ENCODE data around the gene CAPN7.

CAPN7 gene

GRCh38 chr3:15243822-15244482 is 37.9 kb downstream of the CAPN7 start:
- TF ChIP-seq CTCF (conservative IDR thresholded peaks at IDR 0.05; ENCODE audit: low read length), result no peak
- no peak overlapping the region for H3K4me3 ChIP-seq (ENCODE audit: low read length)
- no peak for DNase-seq (ENCODE audit: low read depth)

- TF ChIP-seq CTCF (conservative IDR thresholded peaks at IDR 0.05; ENCODE audit: low read length), result no peak
- no peak for DNase-seq (ENCODE audit: low read depth)
- H3K4me3 ChIP-seq (ENCODE audit: low read length), result no peak overlapping the region
Measured at GRCh38 chr3:15246186-15246585, 40.1 kb downstream of the CAPN7 start.

GRCh38 chr3:15253023-15253697 is 47.1 kb downstream of the CAPN7 start:
- no peak for DNase-seq (ENCODE audit: low read depth)
- H3K4me3 ChIP-seq (ENCODE audit: low read length), result no peak overlapping the region
- no peak for TF ChIP-seq CTCF (conservative IDR thresholded peaks at IDR 0.05; ENCODE audit: low read length)

GRCh38 chr3:15255215-15255614 is 49.2 kb downstream of the CAPN7 start:
- no peak overlapping the region for H3K4me3 ChIP-seq (ENCODE audit: low read length)
- TF ChIP-seq CTCF (conservative IDR thresholded peaks at IDR 0.05; ENCODE audit: low read length), result no peak
- no peak for DNase-seq (ENCODE audit: low read depth)

- peak; percentile 21 for DNase-seq (ENCODE audit: low read depth)
- no peak for TF ChIP-seq CTCF (conservative IDR thresholded peaks at IDR 0.05; ENCODE audit: low read length)
- H3K4me3 ChIP-seq (ENCODE audit: low read length), result no peak overlapping the region
Measured at GRCh38 chr3:15256861-15257341, 50.9 kb downstream of the CAPN7 start.

GRCh38 chr3:15258720-15259119 is 52.7 kb downstream of the CAPN7 start:
- no peak for DNase-seq (ENCODE audit: low read depth)
- no peak for TF ChIP-seq CTCF (conservative IDR thresholded peaks at IDR 0.05; ENCODE audit: low read length)
- H3K4me3 ChIP-seq (ENCODE audit: low read length), result no peak overlapping the region

GRCh38 chr3:15260531-15260930 is 54.5 kb downstream of the CAPN7 start:
- TF ChIP-seq CTCF (conservative IDR thresholded peaks at IDR 0.05; ENCODE audit: low read length), result no peak
- H3K4me3 ChIP-seq (ENCODE audit: low read length), result no peak overlapping the region
- no peak for DNase-seq (ENCODE audit: low read depth)

All from AG10803 (cell line).